HG03139 (cell line): ENCODE results near the gene TENM4.
"Not testable (repeated sequence)": the region's sequence is repeated elsewhere in the genome, so short reads cannot be mapped to it uniquely, and the experiment has no call there.

Experiments
- ATAC-seq: cut with Tn5 transposase; IDR thresholded peaks from one replicate; pipeline ENCODE4 v1.9.1; 2021; ENCODE audit not compliant: unreplicated experiment

TENM4 gene

DNA sequence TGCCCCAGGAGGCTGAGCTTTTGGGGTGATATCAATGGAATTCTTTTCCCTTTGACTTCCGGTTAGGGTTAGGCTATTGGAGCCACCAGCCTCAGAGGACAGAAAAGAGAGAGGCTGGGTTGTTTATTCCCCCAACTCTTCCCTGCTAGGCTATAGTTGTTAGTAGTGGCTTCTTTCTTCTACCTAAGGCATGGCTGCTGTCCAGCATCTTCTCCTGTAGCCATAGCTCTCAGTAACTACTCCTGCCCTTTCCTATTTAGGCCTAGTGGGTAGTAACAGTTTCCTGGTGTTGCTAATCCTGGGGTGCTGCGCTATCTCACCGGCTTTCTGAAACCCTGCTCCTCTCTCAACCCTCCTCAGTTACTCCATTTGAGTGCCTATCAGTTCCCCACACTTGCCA, 184.9 kb downstream of the TENM4 start:
- no peak for ATAC-seq

DNA sequence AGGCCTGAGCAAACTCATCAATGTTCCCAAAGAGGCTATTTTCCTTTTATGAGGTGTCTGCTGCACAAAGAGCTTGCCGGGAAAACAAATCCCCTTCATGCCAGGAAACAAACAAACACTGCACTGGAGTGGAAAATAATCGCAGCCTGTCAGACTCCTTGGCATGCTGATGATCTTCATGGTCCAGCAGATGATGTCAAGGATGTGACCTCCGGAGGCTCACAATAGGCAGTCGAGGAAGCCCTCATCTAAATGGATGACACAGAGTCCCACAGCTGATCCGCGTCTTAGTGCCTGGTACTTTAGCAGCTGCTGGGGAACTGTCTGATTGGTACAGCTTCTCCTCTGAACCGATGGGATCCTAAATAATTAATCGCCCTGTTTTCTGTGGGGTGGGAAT, 187.6 kb downstream of the TENM4 start:
- no peak for ATAC-seq

DNA sequence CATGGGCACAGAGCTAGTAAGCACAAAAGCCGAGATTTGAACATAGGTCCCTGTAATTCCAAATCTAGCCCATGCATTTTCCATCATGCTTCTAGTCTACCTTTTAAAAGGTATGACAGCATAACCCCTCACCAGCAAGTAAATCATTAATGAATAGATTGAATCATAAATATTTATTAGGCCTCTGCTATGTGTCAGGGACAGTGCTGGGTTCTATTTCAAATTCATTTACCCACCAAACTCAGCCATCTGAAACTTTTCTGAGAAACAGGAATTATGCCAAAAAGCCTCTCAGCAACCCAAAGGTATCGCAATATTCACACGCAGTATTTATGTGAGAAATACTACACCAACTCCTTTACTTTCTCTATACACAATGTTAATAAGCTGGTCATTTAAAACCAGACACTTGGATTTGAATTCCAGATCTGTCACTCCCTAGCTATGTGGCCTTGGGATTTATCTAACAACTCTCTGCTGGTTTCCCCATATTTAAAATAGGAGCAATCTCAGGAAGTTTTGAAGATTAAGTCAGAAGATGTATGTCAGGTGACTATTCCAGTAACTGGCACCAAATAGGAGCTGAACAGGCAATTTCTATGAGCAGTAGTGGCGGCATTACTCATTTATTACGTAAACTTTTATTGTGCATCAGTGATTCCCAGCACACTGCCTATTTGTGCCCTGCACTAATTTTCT, 191.4 kb downstream of the TENM4 start:
- ATAC-seq, result no peak

DNA sequence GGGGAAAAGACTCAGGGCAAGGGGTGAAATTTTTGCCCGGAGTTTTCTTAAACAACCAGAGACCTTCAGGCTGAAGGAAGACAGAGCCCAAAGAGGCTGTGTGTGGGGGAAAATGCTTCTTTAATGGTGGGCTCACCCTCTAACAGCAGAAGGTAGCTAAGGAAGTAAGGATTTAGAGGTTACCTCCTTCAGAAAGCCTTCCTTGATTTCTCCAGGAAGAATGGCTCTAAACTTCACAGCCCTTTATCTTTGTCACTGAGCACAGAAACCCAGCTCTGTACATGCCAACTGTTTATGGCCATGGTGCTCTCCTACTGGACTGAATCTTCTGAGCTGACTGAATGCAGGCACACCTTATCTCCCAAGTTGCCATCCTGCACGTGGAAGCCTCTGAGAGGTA, 196.0 kb downstream of the TENM4 start:
- no peak for ATAC-seq

DNA sequence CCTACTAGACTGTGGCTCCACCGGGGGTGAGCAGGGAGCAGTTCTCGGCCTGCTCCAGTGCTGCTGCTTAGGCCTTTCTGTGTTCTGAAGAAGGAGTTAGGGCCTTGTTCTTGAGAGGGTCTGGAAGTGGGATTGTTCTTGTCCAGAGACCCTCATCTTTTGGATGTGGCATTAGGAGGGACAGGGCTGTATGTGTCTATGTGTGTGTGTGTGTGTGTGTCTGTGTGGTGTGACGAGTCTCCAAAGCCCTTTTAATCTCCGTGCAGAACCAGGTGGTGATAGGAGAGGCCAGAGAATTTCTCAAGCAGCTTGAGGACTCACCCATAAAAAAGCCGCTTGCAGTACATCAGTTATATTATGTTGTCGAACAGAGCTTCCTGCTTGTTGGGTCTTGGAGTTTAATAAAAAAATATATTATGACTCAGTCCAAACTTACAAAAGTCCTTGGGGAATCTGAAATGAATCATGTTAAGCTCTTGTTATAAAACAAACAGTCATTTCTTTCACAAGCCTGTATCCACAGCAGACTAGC, 196.5 kb downstream of the TENM4 start:
- ATAC-seq, result no peak

DNA sequence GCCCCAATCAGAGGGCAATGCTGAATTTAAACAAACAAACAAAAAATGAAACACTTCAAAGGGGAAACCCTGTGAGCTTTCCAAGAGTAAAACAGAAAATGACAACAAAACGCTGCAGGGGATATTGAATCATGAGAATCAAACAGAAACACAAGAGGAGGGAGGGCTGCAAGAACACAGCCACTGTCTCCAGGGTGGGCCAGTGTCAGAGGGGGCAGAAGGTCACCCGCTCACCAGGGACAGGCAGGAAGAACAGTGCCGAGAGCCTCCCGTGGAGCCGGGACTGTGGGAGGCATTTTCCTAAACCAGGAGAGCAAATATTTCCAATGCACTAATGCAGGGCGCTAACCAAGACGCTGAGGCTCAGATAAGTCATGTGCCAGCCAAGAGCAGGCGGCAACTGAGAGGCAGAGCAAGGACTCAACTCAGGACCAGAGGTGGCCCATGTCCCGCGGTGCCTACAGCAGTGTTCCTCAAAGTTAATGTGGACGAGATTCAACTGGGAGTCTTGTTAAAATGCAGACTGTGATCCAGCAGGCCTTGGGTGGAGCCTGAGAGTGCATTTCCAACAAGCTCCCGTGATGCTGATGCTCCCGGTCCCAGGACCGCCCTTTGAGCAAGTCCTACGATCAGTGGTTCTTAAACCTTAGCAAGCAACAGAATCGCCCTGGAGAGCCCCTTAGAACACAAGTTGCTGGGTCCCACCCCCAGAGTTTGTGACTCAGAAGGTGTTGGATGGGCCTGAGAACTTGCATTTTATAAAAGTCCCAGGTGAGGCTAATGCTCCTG, 197.2 kb downstream of the TENM4 start:
- ATAC-seq, result no peak

DNA sequence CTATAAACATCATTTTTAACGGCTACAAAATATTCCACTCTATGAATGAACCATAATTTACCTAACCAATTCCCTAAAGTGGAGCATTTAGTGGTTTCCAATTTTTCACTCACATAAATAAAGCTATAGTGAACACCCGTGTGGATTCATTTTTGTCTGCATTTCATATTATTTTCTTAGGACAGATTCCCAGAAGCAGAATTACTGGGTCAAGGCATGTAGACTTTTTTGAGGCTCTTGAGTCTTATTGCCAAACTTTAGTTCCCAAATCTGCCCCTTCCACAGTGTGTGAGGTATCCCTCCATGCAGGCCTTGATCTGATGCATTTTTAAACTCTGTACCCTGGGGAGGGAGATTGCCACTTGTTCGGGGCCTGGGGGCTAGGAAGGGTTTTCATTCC, 198.2 kb downstream of the TENM4 start:
- no peak for ATAC-seq

DNA sequence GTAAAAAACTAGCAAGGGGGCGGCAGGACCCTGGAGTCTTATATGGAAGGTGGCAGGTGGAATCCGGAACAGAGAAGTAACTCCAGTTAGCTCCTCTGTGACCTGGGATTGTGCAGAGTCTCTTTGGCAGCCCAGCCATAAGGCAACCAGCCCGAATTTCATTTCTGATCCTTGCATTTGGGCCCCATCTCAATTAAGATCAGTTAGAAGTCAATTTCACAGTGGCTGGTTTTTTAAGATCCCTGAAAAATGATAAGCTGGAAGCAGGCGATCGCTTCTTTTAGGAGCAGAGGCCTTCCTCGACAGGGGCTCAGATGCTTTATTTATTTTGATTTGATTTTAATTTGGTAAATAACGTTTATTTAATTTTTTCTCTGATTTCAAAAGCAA, 199.0 kb downstream of the TENM4 start:
- ATAC-seq, result no peak

DNA sequence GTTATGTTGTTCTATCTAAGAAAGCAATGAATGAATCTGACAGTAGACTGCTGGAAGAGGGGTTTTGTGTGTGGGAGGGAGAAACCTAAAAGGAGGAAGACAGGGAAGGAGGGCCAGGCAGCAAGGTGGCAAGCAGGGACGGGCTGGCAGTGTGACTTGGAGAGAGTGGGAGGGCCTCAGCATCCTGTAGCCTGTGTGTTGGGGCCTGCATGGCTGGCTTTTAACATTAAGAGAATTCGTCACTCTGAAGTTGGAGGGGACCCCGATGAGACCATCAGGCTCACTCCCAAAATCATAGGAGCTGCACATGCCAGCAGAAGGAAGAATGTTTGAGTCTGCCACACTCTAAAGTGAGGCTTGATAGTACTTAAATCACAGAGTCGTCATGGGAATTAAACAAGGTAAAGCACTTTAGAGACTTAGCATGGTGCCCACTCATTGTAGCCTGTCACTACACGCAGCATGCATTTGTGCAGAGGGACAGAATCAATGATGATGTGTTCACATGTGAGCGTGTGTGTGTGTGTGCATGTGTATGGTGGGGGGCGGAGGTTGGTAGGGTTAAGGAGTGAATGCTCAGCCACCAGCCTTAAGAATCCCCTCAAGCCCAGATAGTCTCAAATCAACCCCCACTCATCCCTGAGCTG, 199.5 kb downstream of the TENM4 start:
- no peak for ATAC-seq

DNA sequence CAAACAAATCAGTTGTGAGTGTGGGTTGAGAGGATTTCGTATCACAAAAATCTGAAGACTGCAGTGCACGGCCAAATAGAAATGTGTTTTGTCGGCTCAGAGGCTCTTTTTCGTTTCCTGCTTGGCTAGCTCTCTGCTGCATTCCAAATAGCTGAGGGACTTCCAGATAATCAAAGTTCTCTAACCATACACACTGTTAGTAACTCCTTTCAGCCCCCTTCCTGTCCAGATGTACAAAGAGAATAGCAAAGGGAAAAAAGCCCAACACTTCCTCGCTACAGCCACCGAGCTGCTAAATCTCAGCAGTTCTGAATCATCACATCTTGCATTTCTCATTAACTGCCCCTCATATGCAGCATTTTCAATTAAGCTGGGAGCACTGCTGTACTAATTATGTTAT, 203.1 kb downstream of the TENM4 start:
- no peak for ATAC-seq

DNA sequence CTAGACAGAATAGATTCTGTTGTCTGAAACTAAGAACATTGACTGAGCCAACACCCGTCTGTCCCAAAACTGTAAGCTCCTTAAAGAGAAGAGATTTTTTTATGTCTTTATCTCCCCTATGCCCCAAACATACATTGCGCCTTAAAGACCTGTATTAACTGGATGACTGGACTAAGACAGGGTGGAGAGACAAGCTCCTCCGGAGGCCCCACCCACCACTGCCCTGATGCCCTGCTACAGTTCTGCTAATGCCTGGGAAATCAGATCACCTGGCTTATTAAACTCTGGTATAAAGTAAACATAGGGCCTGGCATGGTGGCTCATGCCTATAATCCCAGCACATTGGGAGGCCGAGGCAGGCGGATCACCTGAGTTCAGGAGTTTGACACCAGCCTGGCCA, 203.7 kb downstream of the TENM4 start:
- no peak for ATAC-seq

DNA sequence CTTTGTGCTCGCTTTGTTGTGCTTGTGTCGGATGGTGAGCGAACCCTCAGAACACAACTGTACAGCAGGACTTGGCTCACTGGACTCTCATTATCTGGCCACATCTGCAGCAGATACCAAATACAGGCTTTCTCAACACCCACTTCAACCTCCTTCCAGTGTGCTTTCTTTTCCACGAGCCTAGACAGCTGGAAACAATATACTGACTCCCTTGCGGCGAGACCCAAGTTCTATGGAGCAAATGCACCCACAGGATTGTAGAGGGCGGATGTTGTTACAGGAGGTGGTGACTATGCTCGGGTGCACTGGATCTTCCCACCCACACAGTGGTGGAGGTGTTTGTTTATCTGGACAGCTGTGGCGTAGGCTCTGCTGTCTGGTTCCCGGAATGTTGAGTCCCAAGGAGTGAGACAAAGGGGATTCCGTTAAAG, 204.3 kb downstream of the TENM4 start:
- no peak for ATAC-seq

DNA sequence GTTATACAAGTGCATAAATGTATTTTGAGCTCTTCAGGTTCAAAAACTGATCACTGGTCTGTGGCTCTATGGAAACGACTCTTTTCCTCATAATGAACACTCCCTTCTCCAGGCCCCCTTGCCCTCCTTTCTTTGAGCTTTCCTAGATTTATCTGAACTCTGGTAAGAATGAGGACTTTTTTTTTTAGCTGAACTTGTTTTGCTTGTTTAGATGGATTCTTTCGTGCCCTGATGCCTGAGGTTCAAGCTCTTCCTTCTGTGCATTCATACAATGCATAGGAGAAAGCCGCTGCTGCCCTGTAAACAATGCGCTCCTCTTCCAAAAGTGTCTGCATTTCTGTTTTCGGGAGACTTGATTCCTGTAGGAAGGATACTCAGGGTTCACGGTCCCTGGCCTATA, 205.1 kb downstream of the TENM4 start:
- ATAC-seq, result no peak

DNA sequence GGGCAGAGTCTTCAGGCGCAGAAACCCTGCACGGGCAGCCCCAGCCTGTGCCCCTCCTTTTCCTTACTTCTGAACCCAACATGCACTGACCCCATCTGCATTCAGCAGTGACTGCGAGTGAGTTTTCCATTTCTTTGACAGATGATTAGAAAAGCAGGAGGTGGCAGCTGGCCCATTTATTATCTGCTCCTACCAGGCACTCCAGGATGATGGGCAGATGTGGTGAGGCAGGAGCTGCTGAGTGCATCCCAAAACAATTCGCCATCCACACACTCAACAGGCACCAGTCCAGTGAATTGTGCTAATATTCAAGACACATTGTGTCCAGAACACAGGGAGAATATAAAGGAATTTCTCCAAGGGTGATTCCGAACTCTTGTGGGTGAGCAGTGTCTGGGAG, 208.5 kb downstream of the TENM4 start:
- no peak for ATAC-seq

DNA sequence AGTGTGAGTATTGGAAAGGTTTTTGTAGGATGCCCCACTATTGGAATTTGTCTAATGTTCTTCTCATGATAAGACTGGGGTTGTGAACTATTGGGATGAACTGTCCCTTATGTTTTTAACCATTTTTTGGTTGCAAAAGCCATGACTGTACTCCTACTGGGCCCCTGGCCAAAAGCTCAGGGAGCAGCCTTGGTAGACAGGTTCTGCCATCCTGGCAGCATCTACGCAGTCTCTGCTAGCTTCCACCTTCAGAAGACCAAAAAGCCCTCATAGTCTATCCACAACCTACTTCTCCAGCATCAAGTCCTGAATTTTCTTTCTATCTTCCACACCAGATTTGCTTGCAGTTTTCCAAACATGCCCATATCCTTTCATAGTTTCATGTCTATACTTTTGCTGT, 211.8 kb downstream of the TENM4 start:
- ATAC-seq, result no peak

DNA sequence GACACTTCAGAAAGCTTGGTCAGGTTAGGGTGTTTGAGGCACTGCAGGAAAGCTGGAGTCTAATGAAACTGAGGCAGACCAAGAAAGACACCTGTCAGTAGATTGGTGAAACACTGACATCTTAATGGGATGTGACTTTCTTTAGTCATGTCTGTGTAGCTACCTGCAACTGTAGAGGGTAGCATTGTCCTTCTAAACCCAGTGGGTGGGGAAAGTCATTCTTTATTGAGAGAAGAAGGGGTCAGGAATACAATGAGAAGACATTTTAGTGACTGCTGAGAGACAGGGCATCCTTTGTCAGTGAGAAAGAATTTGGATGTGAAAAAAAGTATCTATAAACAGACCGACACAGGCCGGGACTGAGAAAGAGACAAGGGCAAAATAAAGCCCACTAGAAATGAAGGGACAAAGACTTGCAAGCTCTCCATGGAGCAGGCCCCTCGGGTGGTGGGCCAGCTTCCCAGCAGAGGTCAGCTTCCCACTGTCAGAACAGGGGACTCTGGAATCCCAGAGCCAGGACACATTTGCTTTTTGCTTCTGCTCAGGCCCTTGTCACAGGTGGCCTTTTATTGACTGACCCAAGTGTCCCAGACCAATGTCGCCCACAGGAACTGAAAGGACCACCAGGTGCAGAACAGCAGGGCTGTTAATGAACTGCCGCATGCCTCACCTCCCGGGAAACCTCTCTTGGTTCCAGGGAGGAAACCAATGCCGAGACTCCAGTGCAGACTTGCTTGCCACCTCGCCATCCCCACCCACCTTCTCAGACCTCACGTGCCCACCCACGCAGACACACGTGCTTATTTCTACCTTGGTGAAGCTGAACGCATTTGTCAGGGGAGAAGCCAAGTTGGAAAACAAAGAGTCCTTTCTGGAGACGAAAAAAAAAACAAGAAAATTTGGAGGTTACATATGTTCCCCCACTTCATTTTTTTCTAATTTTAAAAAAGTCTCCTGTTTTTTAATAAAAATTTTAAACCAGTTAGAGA, 212.8 kb downstream of the TENM4 start:
- no peak for ATAC-seq

DNA sequence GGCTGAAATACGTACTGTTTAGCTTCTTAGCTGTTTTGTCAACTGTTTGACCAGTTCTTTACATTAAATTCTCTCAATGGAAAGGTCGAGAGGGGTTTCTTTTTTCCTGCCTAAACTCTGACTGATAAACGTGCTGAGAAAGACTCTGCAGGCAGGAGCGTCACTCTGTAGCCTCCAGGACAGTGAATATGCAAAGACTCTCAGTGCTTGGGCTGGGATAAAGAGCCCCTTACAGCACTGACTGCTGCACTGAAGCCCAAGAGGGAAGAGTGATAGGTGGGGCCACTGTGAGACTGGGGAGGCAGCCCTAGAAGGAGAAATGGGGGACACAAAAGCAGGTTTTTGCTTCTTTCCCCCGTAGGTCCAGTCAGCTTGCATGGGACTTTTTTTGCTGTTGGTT, 213.5 kb downstream of the TENM4 start:
- no peak for ATAC-seq

DNA sequence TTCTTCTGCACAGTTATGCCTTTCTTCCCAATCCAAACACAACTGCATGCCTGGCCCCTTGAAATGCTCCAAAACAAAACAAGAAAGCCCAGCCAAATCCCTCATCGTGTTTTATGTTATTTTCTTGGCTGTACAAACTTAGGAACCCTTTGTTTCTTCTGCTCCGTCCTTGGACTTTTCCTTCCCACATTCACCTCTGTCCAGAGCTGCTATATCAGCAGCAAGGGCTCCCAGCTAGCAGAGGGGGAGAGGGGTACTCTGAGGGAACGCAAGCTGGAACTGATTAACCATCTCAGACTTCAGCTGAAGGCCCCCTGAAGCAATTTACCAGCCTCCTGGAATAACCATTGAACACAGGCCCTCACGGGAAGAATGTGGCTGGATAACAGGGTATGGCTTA, 214.7 kb downstream of the TENM4 start:
- ATAC-seq, result no peak

DNA sequence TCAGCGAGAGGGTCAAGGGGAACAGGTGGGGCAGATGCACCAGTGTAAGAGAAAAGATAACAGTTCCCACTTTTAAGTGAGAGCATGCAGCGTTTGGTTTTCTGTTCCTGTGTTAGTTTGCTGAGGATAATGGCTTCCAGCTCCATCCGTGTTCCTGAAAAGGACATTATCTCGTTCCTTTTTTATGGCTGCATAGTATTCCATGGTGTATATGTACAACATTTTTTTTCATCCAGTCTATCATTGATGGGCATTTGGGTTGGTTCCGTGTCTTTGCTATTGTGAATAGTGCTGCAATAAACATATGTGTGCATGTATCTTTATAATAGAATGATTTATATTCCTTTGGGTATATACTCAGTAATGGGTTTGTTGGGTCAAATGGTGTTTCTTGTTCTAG, 218.7 kb downstream of the TENM4 start:
- ATAC-seq, result not testable (repeated sequence)

DNA sequence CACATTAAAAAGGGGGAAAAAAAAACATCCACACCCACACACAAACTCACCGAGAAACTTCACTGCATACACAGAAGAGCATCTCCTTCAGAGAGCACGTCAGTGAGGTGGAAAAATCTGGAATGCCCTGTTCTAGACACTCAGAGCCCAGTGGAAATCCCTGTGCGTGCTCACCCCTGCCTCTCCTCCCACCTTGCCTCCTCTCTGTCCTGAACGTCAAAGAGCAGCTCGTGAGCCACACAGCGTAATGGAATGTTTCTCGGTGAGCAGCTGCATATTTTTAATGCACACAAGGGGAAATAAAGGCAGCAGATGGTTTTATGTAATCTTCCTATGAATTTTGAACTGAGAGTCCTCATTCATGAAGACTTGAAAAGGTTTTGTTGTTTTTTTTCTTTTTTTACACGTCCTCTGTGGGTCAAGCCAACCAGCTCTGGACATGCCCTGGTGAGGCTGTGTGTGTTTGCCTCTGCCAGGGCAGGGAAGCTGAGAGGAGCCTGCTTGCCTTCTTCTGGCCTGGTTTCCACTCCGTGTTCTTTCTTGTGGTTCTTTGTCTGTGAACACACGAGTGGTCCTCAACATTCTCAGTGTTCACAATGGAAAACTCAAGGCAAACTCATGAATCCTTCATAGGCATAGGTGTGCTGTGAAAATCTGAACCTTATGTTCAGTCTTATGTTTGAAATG, 219.2 kb downstream of the TENM4 start:
- no peak for ATAC-seq
